PC-9 (cell line): ENCODE results near the gene CHRNB1. TPM values are rescaled to one million over a fixed set of nuclear protein-coding genes. Genes with fewer than 3 reads are reported as not detected.
"Not testable (repeated sequence)": the region's sequence is repeated elsewhere in the genome, so short reads cannot be mapped to it uniquely, and the experiment has no call there.

Experiments used
- BruUV-seq: library from RNA; stranded (reverse); fragments of 400-500 nt; replicated peaks from 2 replicates; lab custom pipeline; 2021; lab: Mats Ljungman, UMichigan
- CTCF ChIA-PET: fragments of 300-600 bp; sonication (Branson Sonifier 250); formaldehyde crosslinking; loops from one replicate; lab custom pipeline; 2022; ENCODE audit warnings: antibody characterized with exemption; lab: Charles Lee
- POLR2A ChIA-PET: fragments of 300-600 bp; sonication (Branson Sonifier 250); formaldehyde crosslinking; loops from one replicate; lab custom pipeline; 2022; ENCODE audit warnings: antibody characterized with exemption; ENCODE audit not compliant: unreplicated experiment; lab: Charles Lee
- DNase-seq, 2 experiments: peaks; one replicate each; pipeline versions ENCODE4 v3.0.0 to v3.0.0-alpha.2; 2015 to 2022; ENCODE audit warnings: mixed read lengths in 1 of 2
- H2AFZ ChIP-seq: fragments of 200-600 bp; sonication (generic); 2 replicates; pipeline ENCODE4 v1.8.1; 2017; ENCODE audit warnings: antibody characterized with exemption
- H3F3A ChIP-seq: fragments of 200-600 bp; sonication (generic); 2 replicates; pipeline ENCODE4 v1.8.1; 2017; ENCODE audit warnings: antibody characterized with exemption, mild to moderate bottlenecking, low read depth; ENCODE audit not compliant: insufficient read depth
- H3K27ac ChIP-seq: fragments of 200-600 bp; sonication (generic); 2 replicates; pipeline ENCODE4 v1.6.1; 2016; ENCODE audit warnings: mixed run types
- H3K27me3 ChIP-seq: fragments of 200-600 bp; sonication (generic); 2 replicates; pipeline ENCODE4 v1.6.1; 2016; ENCODE audit warnings: low read depth, mixed run types; ENCODE audit not compliant: insufficient read depth
- H3K36me3 ChIP-seq: fragments of 200-600 bp; sonication (generic); 2 replicates; pipeline ENCODE4 v1.6.1; 2016; ENCODE audit warnings: low read depth, mixed run types
- H3K4me1 ChIP-seq: fragments of 200-600 bp; sonication (generic); replicated peaks from 2 replicates; pipeline ENCODE4 v1.6.1; 2016; ENCODE audit warnings: mixed run types; ENCODE audit not compliant: insufficient read depth
- H3K4me2 ChIP-seq: fragments of 200-600 bp; sonication (generic); 2 replicates; pipeline ENCODE4 v1.6.1; 2017; ENCODE audit warnings: mixed run types
- H3K4me3 ChIP-seq: fragments of 200-600 bp; sonication (generic); 2 replicates; pipeline ENCODE4 v1.6.1; 2016; ENCODE audit warnings: mixed run types
- H3K79me2 ChIP-seq: fragments of 200-600 bp; sonication (generic); 2 replicates; pipeline ENCODE4 v1.6.1; 2017; ENCODE audit warnings: low read depth, mixed run types
- H3K9me2 ChIP-seq: fragments of 200-600 bp; sonication (generic); 2 replicates; pipeline ENCODE4 v1.8.1; 2017; ENCODE audit warnings: mild to moderate bottlenecking; ENCODE audit not compliant: insufficient read depth
- H3K9me3 ChIP-seq: fragments of 200-600 bp; sonication (generic); 2 replicates; pipeline ENCODE4 v1.8.1; 2016; ENCODE audit warnings: low read depth; ENCODE audit not compliant: insufficient read depth
- H4K20me1 ChIP-seq: fragments of 200-600 bp; sonication (generic); 2 replicates; pipeline ENCODE4 v1.8.1; 2017; ENCODE audit not compliant: insufficient read depth
- EZH2 ChIP-seq: fragments of 200-600 bp; sonication (generic); IDR thresholded peaks from 2 replicates; pipeline ENCODE4 v1.8.0; 2017; ENCODE audit warnings: antibody characterized with exemption, low read depth
- intact Hi-C: fragments of 100-400 bp; cut with micrococcal nuclease; formaldehyde crosslinking; loops from one replicate; pipeline ENCODE4 v1.10.0; 2022; ENCODE audit not compliant: unreplicated experiment
- total RNA-seq: library from RNA; stranded (reverse); gene quantifications from 2 replicates; pipeline ENCODE4 v1.2.3, GENCODE V29; 2021
- TF ChIP-seq, protein P1 (sequence below): fragments of 200-600 bp; sonication (generic); conservative IDR thresholded peaks from 2 replicates; pipeline ENCODE4 v1.6.1; 2017; ENCODE audit warnings: mixed run types, antibody characterized with exemption, mild to moderate bottlenecking, moderate library complexity

Gene CHRNB1
- total RNA-seq, 1 experiment from 2014 or later, result 53.4 TPM

DNA sequence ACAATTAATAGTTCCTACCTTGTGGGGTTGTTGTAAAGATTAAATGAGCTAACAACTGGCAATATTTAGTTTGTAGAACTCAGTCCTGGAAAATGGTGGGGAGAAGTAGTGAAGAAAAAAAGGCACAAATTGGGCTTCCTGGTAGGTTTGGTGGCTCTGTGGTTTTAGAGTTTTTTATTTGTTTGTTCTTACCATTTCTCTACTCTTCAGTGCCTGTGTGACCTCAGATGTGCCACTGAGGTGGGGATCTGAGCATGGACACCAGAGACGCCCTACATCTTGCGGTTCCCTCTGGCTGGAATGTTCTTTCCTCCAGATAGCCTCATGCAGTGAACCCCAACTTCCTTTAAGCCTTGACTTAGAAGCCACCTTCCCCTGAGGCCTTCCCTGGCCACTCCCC is 26.9 kb downstream of the CHRNB1 start:
- intact Hi-C loops, result no loop called here
- H3K9me3 ChIP-seq, result no peaks in the 10 kb centered on the region
- BruUV-seq, result no TSS peak
- no peak overlapping the region for H2AFZ ChIP-seq
- no peaks in the 10 kb centered on the region for H3K27me3 ChIP-seq
- H3K79me2 ChIP-seq, result peaks cover 28% of the 10 kb centered on the region
- H3K4me1 ChIP-seq, result peaks cover 16% of the 10 kb centered on the region
- ChIA-PET POLR2A (no interaction called here), CTCF (no interaction called here)
- no peak for DNase-seq
- peaks cover 10% of the 10 kb centered on the region; the same call in 1 of the 2 replicates for H3F3A ChIP-seq
- TF ChIP-seq, protein P1, sequence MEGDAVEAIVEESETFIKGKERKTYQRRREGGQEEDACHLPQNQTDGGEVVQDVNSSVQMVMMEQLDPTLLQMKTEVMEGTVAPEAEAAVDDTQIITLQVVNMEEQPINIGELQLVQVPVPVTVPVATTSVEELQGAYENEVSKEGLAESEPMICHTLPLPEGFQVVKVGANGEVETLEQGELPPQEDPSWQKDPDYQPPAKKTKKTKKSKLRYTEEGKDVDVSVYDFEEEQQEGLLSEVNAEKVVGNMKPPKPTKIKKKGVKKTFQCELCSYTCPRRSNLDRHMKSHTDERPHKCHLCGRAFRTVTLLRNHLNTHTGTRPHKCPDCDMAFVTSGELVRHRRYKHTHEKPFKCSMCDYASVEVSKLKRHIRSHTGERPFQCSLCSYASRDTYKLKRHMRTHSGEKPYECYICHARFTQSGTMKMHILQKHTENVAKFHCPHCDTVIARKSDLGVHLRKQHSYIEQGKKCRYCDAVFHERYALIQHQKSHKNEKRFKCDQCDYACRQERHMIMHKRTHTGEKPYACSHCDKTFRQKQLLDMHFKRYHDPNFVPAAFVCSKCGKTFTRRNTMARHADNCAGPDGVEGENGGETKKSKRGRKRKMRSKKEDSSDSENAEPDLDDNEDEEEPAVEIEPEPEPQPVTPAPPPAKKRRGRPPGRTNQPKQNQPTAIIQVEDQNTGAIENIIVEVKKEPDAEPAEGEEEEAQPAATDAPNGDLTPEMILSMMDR, result no peak
- no peak for TF ChIP-seq EZH2
- no peaks in the 10 kb centered on the region for H4K20me1 ChIP-seq
- no peak overlapping the region for H3K27ac ChIP-seq
- no peak overlapping the region for H3K4me3 ChIP-seq
- H3K36me3 ChIP-seq, result no peaks in the 10 kb centered on the region
- no peaks in the 10 kb centered on the region for H3K9me2 ChIP-seq
- no peak overlapping the region for H3K4me2 ChIP-seq

DNA sequence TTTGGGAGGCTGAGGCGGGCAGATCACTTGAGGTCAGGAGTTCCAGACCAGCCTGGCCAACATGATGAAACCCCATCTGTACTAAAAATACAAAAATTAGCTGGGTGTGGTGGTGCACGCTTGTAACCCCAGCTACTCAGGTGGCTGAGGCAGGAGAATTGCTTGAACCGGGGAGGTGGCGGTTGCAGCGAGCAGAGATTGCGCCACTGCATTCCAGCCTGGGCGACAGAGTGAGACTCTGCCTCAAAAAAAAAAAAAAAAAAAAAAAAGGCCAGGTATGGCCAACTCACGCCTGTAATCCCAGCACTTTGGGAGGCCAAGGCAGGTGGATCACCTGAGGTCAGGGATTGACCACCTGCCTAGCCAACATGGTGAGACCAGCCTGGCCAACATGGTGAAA is 29.9 kb downstream of the CHRNB1 start:
- Histone ChIP-seq H3K27ac (peak overlapping the region; percentile 49; the same call in 1 of the 2 replicates), H3K79me2 (peaks cover 54% of the 10 kb centered on the region), H3K4me1 (peaks cover 32% of the 10 kb centered on the region), H3F3A (peaks cover 14% of the 10 kb centered on the region; the same call in 1 of the 2 replicates)
- H3K9me2 ChIP-seq, CTCF ChIA-PET, H2AFZ ChIP-seq, H3K4me3 ChIP-seq, intact Hi-C loops, H3K9me3 ChIP-seq, H4K20me1 ChIP-seq, H3K27me3 ChIP-seq, H3K36me3 ChIP-seq, BruUV-seq, H3K4me2 ChIP-seq: not testable (repeated sequence)
- POLR2A ChIA-PET, result interaction anchor here (0.6 kb wide), 2 partner anchors 24 to 145 kb away, joined by 3 to 5 read pairs; no protein-coding TSS in a partner anchor
- DNase-seq, result peak; percentile 55 to 74

GRCh38 chr17:7475764-7476422 is 31.0 kb downstream of the CHRNB1 start:
- peak overlapping the region; percentile 21 for H3K4me2 ChIP-seq
- no peaks in the 10 kb centered on the region for H3K9me2 ChIP-seq
- H3K27ac ChIP-seq, result peak overlapping the region; percentile 32; the same call in 1 of the 2 replicates
- no TSS peak for BruUV-seq
- H2AFZ ChIP-seq, result no peak overlapping the region
- H3K79me2 ChIP-seq, result peaks cover 58% of the 10 kb centered on the region
- no peak overlapping the region for H3K4me3 ChIP-seq
- H3K4me1 ChIP-seq, result peaks cover 37% of the 10 kb centered on the region
- H3K36me3 ChIP-seq, result no peaks in the 10 kb centered on the region
- ChIA-PET POLR2A (interaction anchor here (0.6 to 0.7 kb wide), 3 partner anchors 72 to 145 kb away, joined by 3 to 11 read pairs (median 6); no protein-coding TSS in a partner anchor), CTCF (interaction anchor here (1.0 kb wide), 1 partner anchor 21 kb away, joined by 4 read pairs; no protein-coding TSS in a partner anchor)
- no peaks in the 10 kb centered on the region for H3K9me3 ChIP-seq
- intact Hi-C loops, result loop anchor here (2.0 kb wide), 1 partner anchor 31 kb away; the partner anchor contains the start of gene CHRNB1
- no peaks in the 10 kb centered on the region for H3K27me3 ChIP-seq
- H4K20me1 ChIP-seq, result no peaks in the 10 kb centered on the region
- peaks cover 14% of the 10 kb centered on the region; the same call in 1 of the 2 replicates for H3F3A ChIP-seq
- DNase-seq, result no peak
- TF ChIP-seq EZH2, result no peak
- TF ChIP-seq, protein P1, result no peak
